Activated T-helper 1 cell treated with anti-CD3 and anti-CD28 coated beads, Interleukin-12 subunit alpha, Interleukin-12 subunit beta, Interleukin-2, Interleukin-4 antibody, amounts not matched to agents 30 ng/mL and 10 ng/mL and 1 ng/mL, durations not matched to agents 14 hours and 24 hours and 36 hours (primary cell): ENCODE data around the gene RAB1B. TPM values are rescaled to one million over a fixed set of nuclear protein-coding genes. Genes with fewer than 3 reads are reported as not detected.
"Not testable (repeated sequence)": the region's sequence is repeated elsewhere in the genome, so short reads cannot be mapped to it uniquely, and the experiment has no call there.

Experiments
- DNase-seq: peaks from one replicate; pipeline ENCODE4 v3.0.0; 2021; ENCODE audit warnings: low spot score
- H3K27ac Mint-ChIP-seq: one replicate; pipeline ENCODE4 v1.8.0; 2021; ENCODE audit warnings: mild to moderate bottlenecking, mixed read lengths
- H3K27me3 Mint-ChIP-seq: one replicate; pipeline ENCODE4 v1.8.0; 2022; ENCODE audit warnings: mild to moderate bottlenecking, moderate library complexity, mixed read lengths; ENCODE audit not compliant: insufficient read depth
- H3K36me3 Mint-ChIP-seq: one replicate; pipeline ENCODE4 v1.8.0; 2021; ENCODE audit warnings: low read depth, mixed read lengths
- H3K4me1 Mint-ChIP-seq: one replicate; pipeline ENCODE4 v1.8.0; 2021; ENCODE audit warnings: low read depth, mixed read lengths
- H3K4me3 Mint-ChIP-seq: one replicate; pipeline ENCODE4 v1.8.0; 2021; ENCODE audit warnings: mild to moderate bottlenecking, moderate library complexity, mixed read lengths
- H3K9me3 Mint-ChIP-seq: one replicate; pipeline ENCODE4 v1.8.0; 2021; ENCODE audit warnings: mixed read lengths
- intact Hi-C: fragments of 100-400 bp; cut with micrococcal nuclease; formaldehyde crosslinking; loops from one replicate; pipeline ENCODE4 v1.15.1; 2024
- total RNA-seq: library from RNA; stranded (reverse); gene quantifications from 2 replicates; pipeline ENCODE4 v1.2.3, GENCODE V29; 2022

Gene RAB1B
- total RNA-seq, 1 donor from 2014 or later = 123 TPM

DNA sequence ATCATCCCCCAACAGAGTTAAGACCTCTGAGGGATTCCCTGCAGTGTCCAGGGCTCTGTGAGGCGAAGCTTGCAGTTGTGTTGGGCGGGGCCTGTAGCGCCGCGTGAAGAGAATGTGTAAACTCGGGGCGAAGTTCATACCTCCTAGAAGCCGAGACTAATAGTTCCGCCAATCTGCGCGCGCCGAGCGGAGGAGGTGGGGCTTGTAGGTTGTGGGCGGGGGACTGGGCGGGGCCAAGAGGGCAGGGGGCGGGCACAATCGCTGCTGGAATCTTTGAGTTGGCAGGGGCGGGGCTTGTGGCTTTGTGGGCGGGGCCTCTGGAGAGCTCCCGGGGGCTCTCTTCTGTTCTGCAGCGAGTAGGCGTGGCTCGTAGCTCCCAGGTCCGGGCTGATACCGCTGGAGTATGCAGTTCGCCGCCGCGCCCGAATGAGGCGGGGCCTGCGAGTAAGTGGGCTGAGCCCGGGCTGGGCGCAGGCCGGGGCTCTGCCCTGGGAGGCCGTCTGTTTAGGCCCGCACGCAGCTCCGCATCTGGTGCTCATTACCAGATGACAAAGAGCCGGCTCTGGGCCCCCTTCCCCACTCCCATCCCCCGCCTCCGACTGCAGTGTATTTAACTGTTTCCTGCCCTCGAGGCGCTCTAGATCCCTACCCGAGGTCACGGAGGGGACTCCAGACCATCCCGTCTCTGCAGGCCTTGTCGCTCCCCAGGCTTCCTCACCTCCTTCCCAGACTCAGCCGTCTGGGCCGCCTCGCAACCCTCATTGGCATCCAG lies 44.3 kb downstream of the RAB1B start:
- Mint-ChIP-seq H3K27me3 (peaks cover 3% of the 10 kb centered on the region), H3K4me3 (peak overlapping the region; percentile 95), H3K4me1 (peaks cover 20% of the 10 kb centered on the region), H3K27ac (peak overlapping the region; percentile 94), H3K36me3 (no peaks in the 10 kb centered on the region), H3K9me3 (no peaks in the 10 kb centered on the region)
- peak; percentile 95 for DNase-seq
- intact Hi-C loops = loop anchor here (1.0 to 2.0 kb wide), 10 partner anchors 16 to 364 kb away; partner anchors contain the start of genes BRMS1, MRPL11, PELI3 and RAB1B

DNA sequence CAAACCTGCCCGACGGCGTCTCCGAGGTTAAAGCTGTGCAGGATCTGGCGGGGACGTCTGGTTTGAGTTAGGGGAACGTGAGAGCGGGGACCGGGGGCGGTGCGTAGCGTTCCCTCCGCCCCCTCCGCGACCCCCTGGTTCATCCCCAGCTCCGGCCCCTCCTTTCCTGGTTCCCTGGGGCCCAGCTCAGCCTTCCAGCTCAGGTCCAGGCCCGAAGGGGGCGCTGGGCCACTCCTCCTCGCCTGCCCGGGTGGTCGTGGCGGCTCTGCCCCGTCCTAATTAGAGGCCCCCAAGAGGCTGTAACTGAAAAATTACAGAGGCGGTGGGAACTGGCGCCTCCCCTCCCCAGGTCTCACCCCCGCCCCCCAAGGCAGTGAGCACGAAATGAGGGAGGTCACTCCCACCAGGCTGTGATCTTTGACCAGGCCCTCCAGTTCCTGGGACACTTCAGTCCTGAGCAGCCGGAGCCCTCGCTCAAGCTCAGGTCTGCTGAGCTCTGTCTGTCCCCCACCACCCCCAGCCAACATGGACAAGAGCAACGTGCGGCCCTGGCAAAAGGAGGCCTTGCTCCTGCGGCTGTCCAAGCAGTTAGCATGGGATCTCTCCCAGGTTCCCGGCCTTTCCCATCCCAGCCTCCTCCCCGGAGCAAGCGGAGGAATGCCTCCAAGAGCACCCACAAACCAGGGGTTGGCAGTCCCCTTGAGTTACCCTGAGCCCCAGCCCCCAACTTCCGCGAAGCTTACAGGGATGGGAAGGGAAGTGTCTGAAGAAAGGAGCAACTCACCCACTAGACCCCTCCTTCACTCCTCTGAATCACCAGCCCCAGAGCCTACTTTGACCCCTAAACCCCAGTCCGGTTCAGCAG lies 45.1 kb downstream of the RAB1B start:
- intact Hi-C loops = loop anchor here (2.0 kb wide), 2 partner anchors 125 to 363 kb away; partner anchors contain the start of genes MRPL11 and RBM4B
- no peaks in the 10 kb centered on the region for H3K9me3 Mint-ChIP-seq
- peaks cover 27% of the 10 kb centered on the region for H3K4me1 Mint-ChIP-seq

DNA sequence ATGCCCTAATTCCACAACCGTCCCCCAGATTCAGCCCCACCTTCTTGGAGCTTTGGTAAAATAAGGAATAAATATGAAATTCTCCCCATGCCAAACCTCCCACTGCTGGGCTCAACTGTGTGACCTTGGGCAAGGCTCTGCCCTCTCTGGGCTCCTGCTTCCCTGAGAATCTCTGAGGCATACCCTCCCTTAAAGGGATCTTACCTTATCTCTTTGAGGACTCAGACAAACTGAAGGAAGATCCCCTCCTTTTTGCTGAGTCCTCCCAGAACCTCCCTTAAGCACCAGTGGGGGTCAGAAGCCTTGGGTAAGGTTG lies 45.7 kb downstream of the RAB1B start:
- H3K36me3 Mint-ChIP-seq = no peaks in the 10 kb centered on the region
- intact Hi-C loops = no loop called here
- no peak for DNase-seq
- no peaks in the 10 kb centered on the region for H3K9me3 Mint-ChIP-seq
- peaks cover 33% of the 10 kb centered on the region for H3K4me1 Mint-ChIP-seq
- peaks cover 7% of the 10 kb centered on the region for H3K27me3 Mint-ChIP-seq
- peak overlapping the region; percentile 48 for H3K4me3 Mint-ChIP-seq
- H3K27ac Mint-ChIP-seq = peak overlapping the region; percentile 61

More for the DNA sequence above, 45.1 kb downstream of the RAB1B start:
- peak overlapping the region; percentile 94 for H3K27ac Mint-ChIP-seq
- no peak for DNase-seq
- no peaks in the 10 kb centered on the region for H3K36me3 Mint-ChIP-seq
- peak overlapping the region; percentile 95 for H3K4me3 Mint-ChIP-seq
- peaks cover 7% of the 10 kb centered on the region for H3K27me3 Mint-ChIP-seq

DNA sequence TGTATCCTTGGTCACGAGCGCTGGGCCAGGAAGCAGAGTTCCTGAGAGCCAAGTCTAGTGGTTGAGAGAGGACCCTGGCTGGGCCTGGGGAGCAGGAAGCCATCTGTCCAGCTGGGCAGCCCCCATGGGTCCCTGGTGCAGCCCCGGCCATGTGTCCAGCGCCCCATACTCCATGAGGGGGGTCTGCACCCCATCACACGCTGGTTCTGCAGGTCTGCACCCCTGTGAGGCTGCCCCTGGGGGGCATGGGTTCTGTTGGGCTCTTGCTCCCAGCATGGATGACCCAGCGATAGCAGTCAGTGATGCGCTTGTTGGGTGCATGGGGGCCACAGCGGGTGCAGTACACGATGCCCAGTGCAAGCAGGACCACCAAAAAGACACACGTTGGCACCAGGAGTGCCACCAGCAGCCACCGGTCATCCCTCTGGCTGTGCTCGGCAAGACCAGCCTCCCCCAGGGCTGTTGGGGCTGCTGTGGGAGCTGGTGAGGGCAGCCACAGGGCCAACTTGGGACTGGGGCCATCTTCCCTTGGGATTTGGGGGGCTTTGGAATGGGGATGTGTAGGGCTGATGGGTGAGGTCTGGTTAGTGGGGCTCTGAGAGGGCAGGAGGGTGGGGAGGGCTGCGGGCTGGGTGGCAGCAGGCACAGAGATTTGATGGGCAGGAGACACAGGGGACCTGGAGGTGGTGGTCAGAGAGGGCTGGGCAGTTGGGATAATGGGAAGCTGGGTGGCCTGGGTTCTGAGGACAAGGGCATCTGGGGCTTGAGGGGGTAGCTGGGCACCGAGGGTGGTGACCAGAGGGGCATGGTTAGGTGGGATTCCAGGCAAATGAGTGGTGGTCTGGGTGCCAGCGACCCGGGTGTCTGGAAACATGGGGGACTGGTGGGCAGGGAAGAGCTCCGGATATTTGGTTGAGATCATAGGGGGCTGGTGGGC lies 46.4 kb downstream of the RAB1B start:
- no peak for DNase-seq
- no peaks in the 10 kb centered on the region for H3K36me3 Mint-ChIP-seq
- intact Hi-C loops = no loop called here
- no peak overlapping the region for H3K27ac Mint-ChIP-seq
- H3K27me3 Mint-ChIP-seq = peaks cover 9% of the 10 kb centered on the region
- peaks cover 37% of the 10 kb centered on the region for H3K4me1 Mint-ChIP-seq
- H3K9me3 Mint-ChIP-seq = peaks cover under 1% of the 10 kb centered on the region
- H3K4me3 Mint-ChIP-seq = peak overlapping the region; percentile 2

DNA sequence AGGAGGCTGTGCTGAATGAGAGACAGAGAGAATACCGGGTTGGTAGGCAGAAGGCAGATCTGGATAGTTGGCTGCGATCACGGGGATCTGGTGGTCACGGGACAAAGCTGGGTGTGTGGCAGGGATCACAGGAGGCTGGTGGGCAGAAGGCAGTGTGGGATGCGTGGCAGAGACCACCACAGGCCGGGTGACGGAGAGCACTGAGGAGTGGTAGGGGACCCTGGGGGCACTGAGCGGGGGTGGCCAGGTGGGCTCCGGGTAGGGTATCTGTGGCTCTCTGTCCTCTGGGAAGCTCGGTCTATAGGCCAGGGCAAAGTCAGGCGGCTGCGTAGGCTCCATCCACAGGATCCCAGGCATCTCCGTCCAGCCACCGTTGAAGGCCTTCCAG lies 47.1 kb downstream of the RAB1B start:
- peaks cover 5% of the 10 kb centered on the region for H3K9me3 Mint-ChIP-seq
- peaks cover 37% of the 10 kb centered on the region for H3K4me1 Mint-ChIP-seq
- intact Hi-C loops = no loop called here
- no peak for DNase-seq
- H3K4me3 Mint-ChIP-seq = peak overlapping the region; percentile 2
- H3K27me3 Mint-ChIP-seq = peaks cover 9% of the 10 kb centered on the region
- H3K36me3 Mint-ChIP-seq = peaks cover 2% of the 10 kb centered on the region
- no peak overlapping the region for H3K27ac Mint-ChIP-seq

DNA sequence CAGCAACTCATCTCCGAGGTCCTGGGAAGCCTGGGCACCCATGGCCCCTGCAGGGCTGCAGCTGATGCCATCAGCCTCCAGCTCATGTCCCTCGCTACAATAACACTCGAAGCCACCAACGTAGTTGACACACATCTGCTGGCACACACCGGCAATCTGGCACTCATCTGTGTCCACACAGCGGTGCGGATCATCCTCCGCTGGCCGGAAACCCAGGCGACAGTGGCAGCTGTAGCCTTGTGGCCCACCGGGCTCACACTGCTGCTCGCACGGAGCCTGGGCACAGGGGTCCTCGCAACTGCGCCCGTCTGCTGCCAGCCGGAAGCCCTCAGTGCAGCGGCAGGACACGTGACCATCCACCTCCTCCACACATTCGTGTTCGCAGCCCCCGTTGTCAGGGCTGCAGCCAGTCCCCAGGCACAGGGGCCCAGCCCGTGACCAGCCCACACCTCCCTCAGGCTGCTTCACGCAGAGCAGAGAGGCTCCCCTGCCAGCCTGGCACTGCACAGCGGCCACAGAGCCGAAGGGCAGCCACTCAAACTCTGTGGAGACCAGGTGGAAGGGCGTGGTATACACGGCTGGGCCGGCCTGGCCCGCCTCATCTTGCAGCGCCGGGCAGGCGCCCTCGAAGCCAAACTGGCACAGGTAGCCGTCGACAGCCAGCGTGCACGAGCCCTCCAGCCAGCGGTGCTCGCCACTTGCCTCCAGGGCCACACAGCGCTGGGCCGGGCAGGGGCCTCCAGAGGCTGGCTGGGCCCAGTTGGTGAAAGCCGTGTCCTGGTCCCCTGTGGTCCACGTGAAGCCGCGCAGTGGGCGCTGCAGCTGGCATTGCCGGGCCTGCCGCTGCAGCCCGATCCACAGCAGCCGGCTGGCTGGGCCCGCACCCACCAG lies 47.7 kb downstream of the RAB1B start:
- H3K36me3 Mint-ChIP-seq = peaks cover 2% of the 10 kb centered on the region
- intact Hi-C loops = no loop called here
- peaks cover 37% of the 10 kb centered on the region for H3K4me1 Mint-ChIP-seq
- peaks cover 5% of the 10 kb centered on the region for H3K9me3 Mint-ChIP-seq
- H3K27me3 Mint-ChIP-seq = peaks cover 11% of the 10 kb centered on the region
- DNase-seq = no peak
- no peak overlapping the region for H3K4me3 Mint-ChIP-seq
- no peak overlapping the region for H3K27ac Mint-ChIP-seq

DNA sequence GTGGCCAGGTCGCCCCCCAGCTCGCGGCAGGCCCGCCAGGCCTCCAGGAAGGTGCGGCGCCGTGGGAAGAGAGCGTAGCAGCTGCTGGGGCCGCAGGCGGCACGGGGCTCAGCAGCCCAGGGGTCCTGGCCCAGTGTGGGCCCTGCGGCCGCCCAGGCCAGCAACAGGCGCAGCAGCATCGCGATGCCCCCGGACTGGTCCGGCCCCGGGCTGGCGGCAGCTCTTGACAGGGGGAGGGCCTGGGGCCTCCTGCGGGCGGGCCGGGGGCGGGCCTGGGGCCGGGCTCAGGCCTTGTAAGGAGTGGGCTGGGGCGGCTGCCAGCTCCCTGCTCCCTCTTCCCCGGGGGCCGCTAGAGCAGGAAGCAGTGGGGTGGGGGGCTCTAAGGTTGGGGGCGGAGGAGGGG lies 48.4 kb downstream of the RAB1B start, which contains the start of gene CD248:
TSS of gene CD248 (minus strand) at position 196 of the 403 bp plus-strand sequence. CDS start at position 179, 17 bp downstream.
- peaks cover 2% of the 10 kb centered on the region for H3K36me3 Mint-ChIP-seq
- H3K27ac Mint-ChIP-seq = peak within 1 kb of the TSS; percentile 44
- peaks cover 11% of the 10 kb centered on the region for H3K27me3 Mint-ChIP-seq
- intact Hi-C loops = no loop called here
- DNase-seq = no peak
- peaks cover 5% of the 10 kb centered on the region for H3K9me3 Mint-ChIP-seq
- H3K4me1 Mint-ChIP-seq = peaks cover 31% of the 10 kb centered on the region
- H3K4me3 Mint-ChIP-seq = peak within 1 kb of the TSS; percentile 7

DNA sequence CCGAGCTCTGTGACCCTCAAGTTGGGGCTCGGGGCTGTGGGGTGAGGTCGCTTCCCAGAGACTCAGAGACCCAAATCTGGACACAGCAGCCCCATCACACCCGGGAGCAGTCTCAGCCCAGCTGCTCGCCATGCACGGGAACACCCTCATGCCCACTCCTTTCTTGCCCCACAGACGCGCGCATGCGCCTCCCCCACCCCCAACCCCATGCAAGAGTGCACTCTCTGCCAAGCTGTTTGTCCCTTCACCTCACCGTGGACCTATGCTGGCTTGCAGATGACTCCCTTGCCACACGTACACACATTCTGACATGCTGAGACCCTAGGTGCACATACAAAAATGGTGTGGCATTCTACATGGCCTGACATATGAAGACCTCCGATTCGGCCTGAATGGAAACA lies 48.9 kb downstream of the RAB1B start:
- DNase-seq = no peak
- H3K36me3 Mint-ChIP-seq = peaks cover 2% of the 10 kb centered on the region
- peaks cover 29% of the 10 kb centered on the region for H3K4me1 Mint-ChIP-seq
- H3K27ac Mint-ChIP-seq = peak overlapping the region; percentile 44
- intact Hi-C loops = no loop called here
- peaks cover 5% of the 10 kb centered on the region for H3K9me3 Mint-ChIP-seq
- H3K4me3 Mint-ChIP-seq = peak overlapping the region; percentile 7
- peaks cover 11% of the 10 kb centered on the region for H3K27me3 Mint-ChIP-seq

DNA sequence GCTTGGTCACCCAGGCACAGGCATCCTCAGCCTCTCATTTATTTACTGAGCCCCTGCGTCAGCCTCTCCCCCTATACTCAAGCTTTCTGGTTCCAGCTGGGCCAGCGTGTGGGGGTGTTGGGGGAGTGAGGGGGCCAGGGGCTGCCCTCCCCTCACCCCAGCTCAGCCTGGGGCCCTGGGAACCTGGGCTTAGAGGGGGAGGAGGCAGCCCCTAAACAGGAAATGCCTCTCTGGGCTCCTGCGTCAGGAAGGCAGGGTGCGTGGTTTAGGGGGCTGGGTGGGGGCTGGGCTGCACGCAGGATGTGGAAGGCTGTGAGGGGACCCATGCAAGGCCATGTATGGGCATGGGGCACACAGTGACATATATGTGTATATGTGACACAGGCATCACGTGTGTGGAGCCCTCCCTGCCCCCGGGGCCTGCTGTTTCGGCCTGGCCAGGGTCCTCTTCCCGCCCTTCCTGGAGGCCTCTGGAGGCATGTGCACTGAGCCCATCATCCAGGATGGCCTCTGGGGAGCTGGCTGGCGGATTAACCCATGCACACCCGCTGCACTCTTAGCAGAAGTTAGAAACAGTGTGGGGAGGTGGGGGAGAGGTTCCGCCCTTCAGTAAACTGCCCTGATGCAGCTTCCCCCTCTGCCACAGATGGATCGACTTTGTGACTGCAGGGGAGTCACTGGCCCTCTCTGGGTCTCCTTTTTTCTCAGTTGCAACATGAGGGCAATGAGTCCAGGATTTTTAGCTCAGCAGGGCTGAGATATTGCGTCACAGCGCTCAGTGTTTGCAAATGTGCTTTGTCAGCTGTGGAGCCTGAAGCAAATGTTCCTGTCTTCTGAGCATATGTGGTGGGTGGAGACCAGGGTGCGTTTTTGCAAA lies 49.5 kb downstream of the RAB1B start:
- Mint-ChIP-seq H3K36me3 (peaks cover 2% of the 10 kb centered on the region), H3K4me3 (peak overlapping the region; percentile 7), H3K27me3 (peaks cover 13% of the 10 kb centered on the region), H3K9me3 (peaks cover 5% of the 10 kb centered on the region), H3K27ac (peak overlapping the region; percentile 44), H3K4me1 (peaks cover 29% of the 10 kb centered on the region)
- intact Hi-C loops = no loop called here
- no peak for DNase-seq

DNA sequence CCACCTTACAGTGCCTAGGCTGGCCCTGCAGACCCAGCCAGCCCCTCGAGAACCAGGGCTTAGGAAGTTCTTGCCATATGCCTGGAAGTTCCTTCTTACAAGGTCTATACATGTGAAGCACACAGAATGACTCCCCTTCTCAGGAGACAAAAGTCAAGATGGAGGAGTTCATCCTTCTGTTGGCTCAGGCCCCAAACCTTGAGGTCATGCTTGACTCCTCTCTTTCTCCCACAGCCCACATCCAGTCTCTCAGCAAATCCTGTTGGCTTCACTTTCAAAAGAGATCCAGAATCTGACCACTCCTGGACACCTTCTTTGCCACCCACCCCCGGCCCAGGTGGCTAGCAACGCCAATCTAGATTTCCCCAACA lies 50.1 kb downstream of the RAB1B start:
- intact Hi-C loops = no loop called here
- DNase-seq = no peak
- no peak overlapping the region for H3K4me3 Mint-ChIP-seq
- H3K9me3 Mint-ChIP-seq = peaks cover 5% of the 10 kb centered on the region
- peaks cover 13% of the 10 kb centered on the region for H3K27me3 Mint-ChIP-seq
- H3K4me1 Mint-ChIP-seq = peaks cover 29% of the 10 kb centered on the region
- no peak overlapping the region for H3K27ac Mint-ChIP-seq
- peaks cover 2% of the 10 kb centered on the region for H3K36me3 Mint-ChIP-seq

DNA sequence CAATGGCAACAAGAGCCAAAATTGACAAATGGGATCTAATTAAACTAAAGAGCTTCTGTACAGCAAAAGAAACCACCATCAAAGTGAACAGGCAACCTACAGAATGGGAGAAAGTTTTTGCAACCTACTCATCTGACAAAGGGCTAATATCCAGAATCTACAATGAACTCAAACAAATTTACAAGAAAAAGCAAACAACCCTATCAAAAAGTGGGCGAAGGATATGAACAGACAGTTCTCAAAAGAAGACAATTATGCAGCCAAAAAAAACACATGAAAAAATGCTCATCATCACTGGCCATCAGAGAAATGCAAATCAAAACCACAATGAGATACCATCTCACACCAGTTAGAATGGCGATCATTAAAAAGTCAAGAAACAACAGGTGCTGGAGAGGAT lies 51.9 kb downstream of the RAB1B start:
- peaks cover 22% of the 10 kb centered on the region for H3K4me1 Mint-ChIP-seq
- H3K36me3 Mint-ChIP-seq, H3K4me3 Mint-ChIP-seq, H3K27ac Mint-ChIP-seq, DNase-seq, intact Hi-C loops, H3K9me3 Mint-ChIP-seq: not testable (repeated sequence)
- H3K27me3 Mint-ChIP-seq = peaks cover 13% of the 10 kb centered on the region
